Transverse colon (tissue), 4 donors: ENCODE results near the gene OXER1. TPM values are rescaled to one million over a fixed set of nuclear protein-coding genes. Genes with fewer than 3 reads are reported as not detected.

Source experiments
- DNase-seq: peaks from one replicate; pipeline ENCODE4 v3.0.0-alpha.2; 2019
- H3K27ac ChIP-seq, 4 donors: fragments of 200-600 bp; sonication (generic); 2 replicates each; pipeline ENCODE4 v1.5.1; 2016 to 2018; ENCODE audit warnings: inconsistent platforms in 4 of 4
- H3K27me3 ChIP-seq: fragments of 200-600 bp; sonication (generic); 2 replicates; pipeline ENCODE4 v1.5.1; 2017; ENCODE audit warnings: inconsistent platforms
- H3K36me3 ChIP-seq, 4 donors: fragments of 200-600 bp; sonication (generic); 2 replicates each; pipeline ENCODE4 v1.5.1; 2017 to 2019; ENCODE audit warnings: inconsistent platforms in 4 of 4
- H3K4me1 ChIP-seq, 4 donors: fragments of 200-600 bp; sonication (generic); 2 replicates each; pipeline ENCODE4 v1.5.1; 2017 to 2020; ENCODE audit warnings: inconsistent platforms in 4 of 4
- H3K4me3 ChIP-seq, 4 donors: fragments of 200-600 bp; sonication (generic); 1 replicate in 1 of 4; 2 replicates in 3 of 4; pipeline versions ENCODE4 v1.5.1 to v1.6.1; 2017 to 2019; ENCODE audit warnings: inconsistent platforms in 4 of 4
- H3K9me3 ChIP-seq, 2 donors: fragments of 200-600 bp; sonication (generic); 2 replicates each; pipeline ENCODE4 v1.5.1; 2017 to 2019; ENCODE audit warnings: inconsistent platforms in 2 of 2
- EP300 ChIP-seq: sonication (generic); formaldehyde crosslinking; IDR thresholded peaks from one replicate; pipeline ENCODE4 v1.6.1; 2017; ENCODE audit warnings: antibody characterized with exemption, low read depth
- POLR2A ChIP-seq: fragments of 450-650 bp; IDR thresholded peaks from one replicate; pipeline ENCODE4 v1.6.1; 2016; ENCODE audit warnings: antibody characterized with exemption, mild to moderate bottlenecking, moderate library complexity
- POLR2AphosphoS5 ChIP-seq, 3 donors: sonication (generic); formaldehyde crosslinking; IDR thresholded peaks; one replicate each; pipeline ENCODE4 v1.6.1; 2016; ENCODE audit warnings: antibody characterized with exemption in 3 of 3
- WGBS, 2 donors: methylation state at CpG; one replicate each; pipeline ENCODE4 v1.1.5; 2018; ENCODE audit warnings: low coverage in 1 of 2; 5-methylcytosine and 5-hydroxymethylcytosine counted together
- in situ Hi-C, 4 donors: fragments of 200-750 bp; cut with MboI; loops; one replicate each; pipeline versions ENCODE4 v1.15.0 to v1.15.1; 2017; ENCODE audit warnings: low sequenced_read_pairs in 3 of 4, low pct_ligation_motif_present in 1 of 4, low pct_unique_long_range_greater_than_20kb in 1 of 4
- intact Hi-C: fragments of 100-400 bp; cut with DNase I; formaldehyde crosslinking; loops from one replicate; pipeline ENCODE4 v1.15.1; 2023; ENCODE audit warnings: low total_unique reads
- total RNA-seq, 4 donors: library from RNA; depleted of rRNA; stranded (reverse); fragments of >200 nt; gene quantifications; one replicate each; pipeline ENCODE4 v1.1.0, GENCODE V29; 2016
- TF ChIP-seq, protein P1 (sequence below), 5 experiments: fragments of 200-600 bp in 3 of 5; fragments of 450-650 bp in 2 of 5; sonication (generic) in 3 of 5; IDR thresholded peaks; 1 replicate in 2 of 5; 2 replicates in 3 of 5; pipeline ENCODE4 v1.5.1; 2016 to 2017; ENCODE audit warnings: antibody characterized with exemption in 5 of 5, inconsistent platforms in 3 of 5, mild to moderate bottlenecking in 2 of 5, moderate library complexity in 1 of 5

OXER1 gene
- total RNA-seq, 4 donors from 2014 or later, result 0.48 to 6.4 (median 4.9) TPM; not detected in 1

- peaks cover 0 to 15% (median 0%) of the 10 kb centered on the region in 4 donors for H3K36me3 ChIP-seq
- in situ Hi-C loops (no loop called here), intact Hi-C loops (no loop called here)
- no peak overlapping the region for H3K4me3 ChIP-seq
- no peak for DNase-seq
- no peaks in the 10 kb centered on the region for H3K4me1 ChIP-seq
- 97 to 100% methylated on average over 2 to 3 of the region's 3 CpGs for WGBS, 2 donors
- no peak overlapping the region for H3K27ac ChIP-seq
- TF ChIP-seq EP300, result no peak
- TF ChIP-seq, protein P1, sequence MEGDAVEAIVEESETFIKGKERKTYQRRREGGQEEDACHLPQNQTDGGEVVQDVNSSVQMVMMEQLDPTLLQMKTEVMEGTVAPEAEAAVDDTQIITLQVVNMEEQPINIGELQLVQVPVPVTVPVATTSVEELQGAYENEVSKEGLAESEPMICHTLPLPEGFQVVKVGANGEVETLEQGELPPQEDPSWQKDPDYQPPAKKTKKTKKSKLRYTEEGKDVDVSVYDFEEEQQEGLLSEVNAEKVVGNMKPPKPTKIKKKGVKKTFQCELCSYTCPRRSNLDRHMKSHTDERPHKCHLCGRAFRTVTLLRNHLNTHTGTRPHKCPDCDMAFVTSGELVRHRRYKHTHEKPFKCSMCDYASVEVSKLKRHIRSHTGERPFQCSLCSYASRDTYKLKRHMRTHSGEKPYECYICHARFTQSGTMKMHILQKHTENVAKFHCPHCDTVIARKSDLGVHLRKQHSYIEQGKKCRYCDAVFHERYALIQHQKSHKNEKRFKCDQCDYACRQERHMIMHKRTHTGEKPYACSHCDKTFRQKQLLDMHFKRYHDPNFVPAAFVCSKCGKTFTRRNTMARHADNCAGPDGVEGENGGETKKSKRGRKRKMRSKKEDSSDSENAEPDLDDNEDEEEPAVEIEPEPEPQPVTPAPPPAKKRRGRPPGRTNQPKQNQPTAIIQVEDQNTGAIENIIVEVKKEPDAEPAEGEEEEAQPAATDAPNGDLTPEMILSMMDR (IDR thresholded peaks at IDR 0.05), result no peak
- no peak for TF ChIP-seq POLR2A
- no peak for TF ChIP-seq POLR2AphosphoS5 (IDR thresholded peaks at IDR 0.05)
- H3K27me3 ChIP-seq, result no peaks in the 10 kb centered on the region
- H3K9me3 ChIP-seq, result no peaks in the 10 kb centered on the region
These were observed 19.3 kb downstream of the OXER1 start for GRCh38 chr2:42744545-42745082.

DNA sequence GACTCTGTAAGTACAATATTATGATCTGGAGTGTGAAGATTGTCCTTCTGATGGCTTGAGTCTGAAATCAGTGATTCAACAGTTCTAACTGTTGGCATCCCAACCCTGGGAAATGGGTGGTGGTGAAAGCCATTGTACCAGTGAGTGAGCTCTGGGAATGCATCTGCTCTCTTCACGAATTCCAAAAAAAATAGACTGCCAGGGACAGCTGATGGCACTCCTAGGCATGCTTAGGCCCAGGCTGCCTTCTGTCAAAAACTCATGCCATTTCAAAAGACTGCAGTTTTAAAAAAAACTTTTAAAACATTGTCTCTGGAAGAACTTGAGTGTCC lies 20.3 kb downstream of the OXER1 start:
- 60 to 92% methylated on average over 1 of the region's 1 CpG for WGBS, 2 donors
- H3K27me3 ChIP-seq, result no peaks in the 10 kb centered on the region
- no peak for TF ChIP-seq POLR2AphosphoS5 (IDR thresholded peaks at IDR 0.05)
- TF ChIP-seq, protein P1 (IDR thresholded peaks at IDR 0.05), result no peak
- no peak for TF ChIP-seq POLR2A
- no peak for TF ChIP-seq EP300
- H3K27ac ChIP-seq, result no peak overlapping the region
- in situ Hi-C loops (no loop called here), intact Hi-C loops (no loop called here)
- no peaks in the 10 kb centered on the region for H3K4me1 ChIP-seq
- no peak for DNase-seq
- peaks cover 0 to 15% (median 0%) of the 10 kb centered on the region in 4 donors for H3K36me3 ChIP-seq
- H3K4me3 ChIP-seq, result no peak overlapping the region
- H3K9me3 ChIP-seq, result no peaks in the 10 kb centered on the region

DNA sequence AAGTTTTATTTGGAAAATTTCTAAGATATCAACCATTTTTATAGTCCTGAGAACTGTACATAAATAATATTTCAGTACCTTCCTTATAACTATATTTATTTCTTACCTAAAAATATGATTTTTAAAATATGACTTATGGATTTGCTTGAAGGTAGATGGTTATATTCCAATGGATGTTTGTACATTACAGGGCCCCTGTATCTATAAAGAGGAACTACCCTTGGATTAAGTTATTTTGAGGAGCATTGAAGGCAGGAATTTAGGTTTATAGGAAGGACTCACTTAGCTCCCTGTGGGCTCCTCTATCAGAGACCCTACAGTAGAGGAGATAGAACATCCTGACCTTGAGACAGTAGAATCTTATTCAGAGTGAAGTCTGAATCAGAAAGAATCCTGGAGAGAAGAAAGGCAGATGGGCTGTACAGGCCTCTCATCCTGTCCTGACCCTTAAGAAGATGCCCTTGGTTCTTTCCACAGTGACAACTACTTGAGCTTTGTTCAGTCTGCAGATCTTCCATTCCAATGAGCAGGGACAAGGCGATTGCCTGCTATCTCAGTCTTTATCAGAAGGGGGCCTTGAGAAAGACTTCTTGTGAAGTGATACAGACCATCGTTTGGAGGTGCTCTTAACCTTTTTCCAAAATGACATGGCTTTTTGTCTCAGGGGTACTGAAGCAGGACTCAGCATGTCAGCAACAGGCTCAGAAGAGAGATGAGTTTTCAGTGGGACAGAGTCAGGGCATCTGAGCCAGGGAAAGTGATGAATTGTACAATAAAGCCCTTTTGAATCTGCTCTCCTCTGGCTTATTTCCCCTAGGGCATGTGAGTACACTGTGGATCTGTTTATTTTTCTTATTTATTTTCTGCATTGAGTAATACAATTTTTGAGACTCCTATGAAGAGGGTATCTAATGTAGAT lies 20.9 kb downstream of the OXER1 start:
- Histone ChIP-seq H3K27me3 (no peaks in the 10 kb centered on the region), H3K27ac (no peak overlapping the region), H3K4me1 (no peaks in the 10 kb centered on the region), H3K4me3 (no peak overlapping the region), H3K9me3 (no peaks in the 10 kb centered on the region), H3K36me3 (peaks cover 0 to 15% (median 0%) of the 10 kb centered on the region in 4 donors)
- WGBS, 2 donors, result 73% methylated on average over 2 of the region's 2 CpGs; no CpG with 5 or more reads in 1 of the 2 donors
- no peak for DNase-seq
- in situ Hi-C loops (no loop called here), intact Hi-C loops (no loop called here)
- TF ChIP-seq, protein P1 (IDR thresholded peaks at IDR 0.05), result no peak
- no peak for TF ChIP-seq POLR2A
- no peak for TF ChIP-seq POLR2AphosphoS5 (IDR thresholded peaks at IDR 0.05)
- TF ChIP-seq EP300, result no peak

GRCh38 chr2:42741140-42741539 lies 22.8 kb downstream of the OXER1 start:
- intact Hi-C loops, result no loop called here
- no peaks in the 10 kb centered on the region for H3K4me1 ChIP-seq
- in situ Hi-C loops, result no loop called here
- no peaks in the 10 kb centered on the region for H3K27me3 ChIP-seq
- no peak overlapping the region for H3K27ac ChIP-seq
- WGBS, 2 donors, result 85 to 86% methylated on average over 3 of the region's 3 CpGs
- H3K36me3 ChIP-seq, result peaks cover 0 to 8% (median 0%) of the 10 kb centered on the region in 4 donors
- no peak overlapping the region for H3K4me3 ChIP-seq
- DNase-seq, result no peak
- H3K9me3 ChIP-seq, result no peaks in the 10 kb centered on the region
- no peak for TF ChIP-seq POLR2AphosphoS5 (IDR thresholded peaks at IDR 0.05)
- TF ChIP-seq, protein P1 (IDR thresholded peaks at IDR 0.05), result no peak
- TF ChIP-seq EP300, result no peak
- TF ChIP-seq POLR2A, result no peak
